Neuronal stem cell (in vitro differentiated cells): Measurements from ENCODE around the gene RALB.

Source experiments
- DNase-seq: peaks from one replicate; pipeline ENCODE4 v3.0.0-alpha.2; 2013; ENCODE audit warnings: low spot score
- H2AFZ ChIP-seq: one replicate; pipeline ENCODE4 v1.6.1; 2013; ENCODE audit warnings: mild to moderate bottlenecking, low read length, inconsistent platforms
- H2AK5ac ChIP-seq: 2 replicates; pipeline ENCODE4 v1.6.1; 2013; ENCODE audit warnings: low read depth, mild to moderate bottlenecking, inconsistent platforms, low read length, moderate library complexity, mixed read lengths
- H2BK120ac ChIP-seq: 2 replicates; pipeline ENCODE4 v1.6.1; 2013; ENCODE audit warnings: low read depth, mild to moderate bottlenecking, inconsistent platforms, low read length, moderate library complexity, mixed read lengths
- H2BK12ac ChIP-seq: one replicate; pipeline ENCODE4 v1.6.1; 2013; ENCODE audit warnings: low read length, inconsistent platforms
- H2BK15ac ChIP-seq: 2 replicates; pipeline ENCODE4 v1.6.1; 2013; ENCODE audit warnings: mild to moderate bottlenecking, low read length, inconsistent platforms, mixed read lengths
- H2BK5ac ChIP-seq: one replicate; pipeline ENCODE4 v1.6.1; 2013; ENCODE audit warnings: inconsistent platforms, mild to moderate bottlenecking, low read length, moderate library complexity
- H3K14ac ChIP-seq: one replicate; pipeline ENCODE4 v1.6.1; 2013; ENCODE audit warnings: low read length, inconsistent platforms
- H3K18ac ChIP-seq: 2 replicates; pipeline ENCODE4 v1.6.1; 2013; ENCODE audit warnings: low read length, inconsistent platforms
- H3K23ac ChIP-seq: 2 replicates; pipeline ENCODE4 v1.6.1; 2013; ENCODE audit warnings: low read depth, mild to moderate bottlenecking, mixed read lengths, low read length, inconsistent platforms; ENCODE audit not compliant: poor library complexity
- H3K27ac ChIP-seq: replicated peaks from 3 replicates; pipeline ENCODE4 v1.5.1; 2013; ENCODE audit warnings: low read length, inconsistent platforms
- H3K27me3 ChIP-seq, 3 experiments: 2 replicates each; pipeline ENCODE4 v1.6.1; 2013; ENCODE audit warnings: low read length in 3 of 3, mild to moderate bottlenecking in 2 of 3, inconsistent platforms in 1 of 3, low read depth in 1 of 3, mixed read lengths in 1 of 3, moderate library complexity in 1 of 3; ENCODE audit not compliant: control insufficient read depth in 3 of 3, insufficient read depth in 3 of 3
- H3K36me3 ChIP-seq, 2 donors: replicated peaks in 1 of 2; 2 replicates each; pipeline ENCODE4 v1.6.1; 2013; ENCODE audit warnings: low read length in 2 of 2; ENCODE audit not compliant: control insufficient read depth in 2 of 2, insufficient read depth in 2 of 2
- H3K4ac ChIP-seq: 2 replicates; pipeline ENCODE4 v1.6.1; 2013; ENCODE audit warnings: inconsistent platforms, mild to moderate bottlenecking, low read length, moderate library complexity
- H3K4me1 ChIP-seq, 2 donors: 1 replicate in 1 of 2; 2 replicates in 1 of 2; pipeline ENCODE4 v1.6.1; 2013; ENCODE audit warnings: low read length in 2 of 2, low read depth in 1 of 2; ENCODE audit not compliant: control insufficient read depth in 2 of 2, insufficient read depth in 1 of 2
- H3K4me2 ChIP-seq: one replicate; pipeline ENCODE4 v1.6.1; 2013; ENCODE audit warnings: mild to moderate bottlenecking, low read length, inconsistent platforms; ENCODE audit not compliant: insufficient read depth, poor library complexity, severe bottlenecking
- H3K4me3 ChIP-seq, 2 donors: 2 replicates each; pipeline ENCODE4 v1.5.1; 2013; ENCODE audit warnings: low read length in 2 of 2, mild to moderate bottlenecking in 2 of 2, inconsistent platforms in 1 of 2, moderate library complexity in 1 of 2
- H3K79me1 ChIP-seq: one replicate; pipeline ENCODE4 v1.6.1; 2013; ENCODE audit warnings: low read depth, mild to moderate bottlenecking, inconsistent platforms, low read length, moderate library complexity
- H3K9ac ChIP-seq: one replicate; pipeline ENCODE4 v1.6.1; 2013; ENCODE audit warnings: mild to moderate bottlenecking, low read depth, low read length, inconsistent platforms; ENCODE audit not compliant: poor library complexity
- H3K9me3 ChIP-seq, 2 donors: replicated peaks in 1 of 2; 2 replicates each; pipeline versions ENCODE3 to v1.6.1; 2013; ENCODE audit warnings: low read length in 2 of 2, mild to moderate bottlenecking in 2 of 2, inconsistent platforms in 1 of 2, low read depth in 1 of 2, mixed read lengths in 1 of 2, moderate library complexity in 1 of 2; ENCODE audit not compliant: control insufficient read depth in 2 of 2, insufficient read depth in 1 of 2
- H4K8ac ChIP-seq: one replicate; pipeline ENCODE4 v1.6.1; 2013; ENCODE audit warnings: low read depth, mild to moderate bottlenecking, inconsistent platforms, low read length, moderate library complexity
- H4K91ac ChIP-seq: one replicate; pipeline ENCODE4 v1.6.1; 2013; ENCODE audit warnings: low read length, low read depth, mild to moderate bottlenecking, inconsistent platforms; ENCODE audit not compliant: poor library complexity
- WGBS, 2 donors: extraction: QIAGEN DNeasy Blood & Tissue Kit; methylation state at CpG; one replicate each; pipeline ENCODE4 v1.1.7; 2013; ENCODE audit warnings: missing lambda C conversion rate in 2 of 2, mixed read lengths in 1 of 2; ENCODE audit not compliant: insufficient read length in 2 of 2, insufficient replicate concordance in 1 of 2; ENCODE audit errors: extremely low coverage in 2 of 2; 5-methylcytosine and 5-hydroxymethylcytosine counted together

Gene RALB

GRCh38 chr2:120209427-120210269, 43.0 kb upstream of the RALB start:
- no peaks in the 10 kb centered on the region for H3K79me1 ChIP-seq
- H2BK5ac ChIP-seq, result no peak overlapping the region
- H3K27ac ChIP-seq, result no peak overlapping the region
- H2BK15ac ChIP-seq, result no peak overlapping the region
- peak overlapping the region; percentile 72 for H3K18ac ChIP-seq
- no peaks in the 10 kb centered on the region for H3K9me3 ChIP-seq
- peaks cover 0 to 3% of the 10 kb centered on the region in 2 donors for H3K4me1 ChIP-seq
- no peak overlapping the region for H2BK120ac ChIP-seq
- no peaks in the 10 kb centered on the region for H3K36me3 ChIP-seq
- no peak overlapping the region for H3K4me2 ChIP-seq
- H4K8ac ChIP-seq, result no peak overlapping the region
- peaks cover 0 to 7% (median 0%) of the 10 kb centered on the region in 3 experiments for H3K27me3 ChIP-seq
- no peak overlapping the region for H3K14ac ChIP-seq
- H3K9ac ChIP-seq, result no peak overlapping the region
- H2BK12ac ChIP-seq, result no peak overlapping the region
- no peak overlapping the region for H3K23ac ChIP-seq
- no peak overlapping the region for H4K91ac ChIP-seq
- no peak overlapping the region for H3K4ac ChIP-seq
- peak overlapping the region in 1 of 2 donors; percentile 44 for H3K4me3 ChIP-seq
- no peak overlapping the region for H2AK5ac ChIP-seq
- no CpG with 5 or more reads among the region's 12 CpGs for WGBS, 2 donors
- H2AFZ ChIP-seq, result peak overlapping the region; percentile 56
- no peak for DNase-seq

- no peaks in the 10 kb centered on the region for H3K9me3 ChIP-seq
- no peak overlapping the region for H4K91ac ChIP-seq
- H3K4me2 ChIP-seq, result no peak overlapping the region
- H3K9ac ChIP-seq, result no peak overlapping the region
- H2AK5ac ChIP-seq, result no peak overlapping the region
- peak overlapping the region; percentile 56 for H2AFZ ChIP-seq
- H3K23ac ChIP-seq, result no peak overlapping the region
- peak overlapping the region; percentile 72 for H3K18ac ChIP-seq
- H3K14ac ChIP-seq, result no peak overlapping the region
- peaks cover 0 to 4% (median 0%) of the 10 kb centered on the region in 3 experiments for H3K27me3 ChIP-seq
- WGBS, 2 donors, result no CpG with 5 or more reads among the region's 10 CpGs
- peaks cover 0 to 3% of the 10 kb centered on the region in 2 donors for H3K4me1 ChIP-seq
- H2BK120ac ChIP-seq, result no peak overlapping the region
- no peak overlapping the region for H2BK12ac ChIP-seq
- H2BK15ac ChIP-seq, result no peak overlapping the region
- H4K8ac ChIP-seq, result no peak overlapping the region
- H3K4me3 ChIP-seq, result peak overlapping the region in 1 of 2 donors; percentile 44
- DNase-seq, result no peak
- H3K27ac ChIP-seq, result no peak overlapping the region
- H3K4ac ChIP-seq, result no peak overlapping the region
- H2BK5ac ChIP-seq, result no peak overlapping the region
- H3K36me3 ChIP-seq, result no peaks in the 10 kb centered on the region
- no peaks in the 10 kb centered on the region for H3K79me1 ChIP-seq
These were observed 42.4 kb upstream of the RALB start for GRCh38 chr2:120210270-120210693.

GRCh38 chr2:120218181-120218580, 34.5 kb upstream of the RALB start:
- H4K91ac ChIP-seq, result no peak overlapping the region
- no peak overlapping the region for H3K14ac ChIP-seq
- peaks cover 2 to 10% of the 10 kb centered on the region in 2 donors for H3K36me3 ChIP-seq
- H3K9ac ChIP-seq, result no peak overlapping the region
- H2BK120ac ChIP-seq, result no peak overlapping the region
- H3K9me3 ChIP-seq, result peaks cover 9 to 14% of the 10 kb centered on the region in 2 donors
- H2BK15ac ChIP-seq, result no peak overlapping the region
- no peak overlapping the region for H2AK5ac ChIP-seq
- no peak overlapping the region for H3K18ac ChIP-seq
- DNase-seq, result no peak
- peaks cover 6% of the 10 kb centered on the region for H3K79me1 ChIP-seq
- H3K4me1 ChIP-seq, result no peaks in the 10 kb centered on the region
- no peaks in the 10 kb centered on the region for H3K27me3 ChIP-seq
- WGBS, 2 donors, result no CpG with 5 or more reads among the region's 5 CpGs
- H2AFZ ChIP-seq, result no peak overlapping the region
- H3K4me3 ChIP-seq, result no peak overlapping the region
- H3K4me2 ChIP-seq, result no peak overlapping the region
- H3K23ac ChIP-seq, result no peak overlapping the region
- no peak overlapping the region for H2BK5ac ChIP-seq
- no peak overlapping the region for H3K4ac ChIP-seq
- H4K8ac ChIP-seq, result no peak overlapping the region
- H3K27ac ChIP-seq, result no peak overlapping the region
- no peak overlapping the region for H2BK12ac ChIP-seq

DNA sequence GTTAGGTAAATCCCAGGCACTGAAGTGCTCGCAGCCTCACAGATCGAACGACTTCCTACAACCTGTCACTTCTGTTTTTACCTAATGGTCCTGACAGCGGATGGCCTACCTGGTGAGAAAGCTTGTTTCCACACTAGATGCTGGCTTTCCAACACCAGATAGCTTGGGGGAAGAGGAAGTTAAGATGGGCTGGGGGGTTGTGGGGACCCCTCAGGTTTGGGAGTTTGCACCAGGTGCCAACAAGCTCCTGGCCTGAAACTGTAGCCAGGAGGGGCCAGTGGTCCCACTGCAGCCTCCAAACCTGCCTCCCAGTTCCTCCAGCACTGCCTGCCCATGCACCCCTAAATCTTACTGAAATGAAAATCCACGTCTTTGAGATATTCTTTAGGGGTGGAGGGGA, 33.4 kb upstream of the RALB start:
- Histone ChIP-seq H2BK120ac (no peak overlapping the region), H3K36me3 (peaks cover 2 to 10% of the 10 kb centered on the region in 2 donors), H3K9me3 (peaks cover 9 to 14% of the 10 kb centered on the region in 2 donors), H2AK5ac (no peak overlapping the region), H2BK5ac (no peak overlapping the region), H3K79me1 (peaks cover 6% of the 10 kb centered on the region), H4K91ac (no peak overlapping the region), H3K4me3 (no peak overlapping the region), H3K4ac (no peak overlapping the region), H3K27ac (no peak overlapping the region), H3K23ac (no peak overlapping the region), H2BK12ac (no peak overlapping the region), H3K4me1 (no peaks in the 10 kb centered on the region), H3K27me3 (peaks cover 0 to 8% (median 4%) of the 10 kb centered on the region in 3 experiments), H2BK15ac (no peak overlapping the region), H3K4me2 (no peak overlapping the region), H3K18ac (no peak overlapping the region), H2AFZ (no peak overlapping the region), H4K8ac (no peak overlapping the region), H3K9ac (no peak overlapping the region), H3K14ac (no peak overlapping the region)
- no peak for DNase-seq
- no CpG with 5 or more reads among the region's 5 CpGs for WGBS, 2 donors
